Effector CD8-positive, alpha-beta T cell (primary cell): ENCODE measurements around the gene LRMDA.

ENCODE experiments used
- DNase-seq: peaks from one replicate; lab custom pipeline; 2025; lab: John Stamatoyannopoulos, UW

LRMDA gene

DNA sequence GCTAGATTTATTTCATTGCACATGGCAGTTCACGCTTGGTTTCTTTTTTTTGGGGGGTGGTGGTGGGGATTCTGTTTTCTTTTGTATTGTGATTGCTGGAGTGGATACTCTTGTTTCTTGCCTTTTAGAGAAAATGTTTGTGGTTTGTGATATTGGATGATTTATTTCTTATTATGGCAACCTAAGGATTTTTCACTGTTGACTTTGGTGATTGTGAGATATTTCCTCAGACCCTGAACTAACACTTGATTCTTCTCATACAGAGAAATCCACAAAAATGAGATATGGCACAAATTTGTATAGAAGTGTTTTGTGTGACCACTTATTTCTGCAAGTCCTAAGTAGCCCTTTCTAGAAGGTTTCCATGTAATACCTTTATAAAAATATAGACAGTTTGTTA is 871.1 kb downstream of the LRMDA start:
- no peak for DNase-seq

- DNase-seq, result no peak
These were observed 871.7 kb downstream of the LRMDA start for GRCh38 chr10:76302961-76303630.

DNA sequence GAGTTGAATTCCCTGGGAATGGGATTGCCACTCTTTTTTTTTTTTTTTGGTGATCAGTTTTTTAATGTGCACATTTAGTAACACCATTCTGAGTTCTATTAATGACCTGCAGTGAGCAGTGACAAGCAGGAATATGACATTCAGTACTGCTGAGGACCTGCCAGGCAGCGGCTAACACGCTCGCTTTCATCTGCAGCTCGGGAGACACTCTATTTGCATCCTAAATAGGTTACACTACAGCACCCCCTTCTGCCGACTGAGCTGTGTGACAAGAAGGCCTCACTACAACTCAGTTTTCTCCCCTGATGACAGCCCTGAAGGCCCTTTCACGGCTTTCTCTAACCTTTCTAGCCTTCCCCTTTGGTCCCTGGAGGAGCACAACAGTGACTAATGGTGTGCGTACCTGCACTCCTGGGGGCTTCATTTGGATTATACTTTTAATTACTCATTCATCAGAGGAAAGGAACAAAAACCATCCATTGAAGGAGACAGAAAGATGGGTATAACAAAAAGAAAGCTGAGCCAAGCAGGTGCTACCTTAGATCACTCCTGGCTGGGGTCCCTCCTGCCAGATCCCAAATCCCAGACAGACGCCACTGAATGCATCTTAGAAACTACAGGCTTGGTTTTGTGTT is 872.4 kb downstream of the LRMDA start:
- no peak for DNase-seq

DNA sequence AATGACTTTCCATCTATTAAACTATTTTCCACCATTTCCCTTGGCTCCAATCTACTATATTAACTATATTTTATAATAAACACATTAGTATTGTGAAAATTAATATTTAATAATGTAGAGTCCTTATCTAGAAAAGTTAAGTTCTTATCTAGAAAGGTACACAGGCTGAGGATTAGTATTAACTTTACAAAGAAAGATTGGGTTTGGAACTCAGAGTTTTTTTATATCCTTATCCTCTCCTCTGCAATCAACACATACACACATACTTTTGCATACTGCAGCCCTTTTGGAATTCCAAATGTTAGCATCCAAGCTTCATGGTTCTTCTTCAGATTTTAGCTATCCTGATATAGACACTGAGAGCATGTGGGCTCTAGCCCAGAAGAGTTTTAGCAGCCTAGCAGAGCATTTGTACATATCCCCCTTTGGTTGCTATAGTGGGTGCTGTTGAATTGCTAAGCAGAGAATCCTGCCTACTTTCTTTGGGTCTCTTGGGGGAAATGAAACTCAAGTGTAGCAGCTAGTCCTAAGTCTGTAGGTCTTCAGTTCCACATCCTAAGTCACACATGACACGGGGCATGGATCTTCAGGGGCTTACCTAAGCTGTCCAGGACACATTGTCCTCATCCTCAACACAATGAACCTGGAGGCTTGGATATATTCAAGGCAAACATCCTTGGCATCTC is 874.6 kb downstream of the LRMDA start:
- no peak for DNase-seq

- DNase-seq, result no peak
These were observed 875.4 kb downstream of the LRMDA start for GRCh38 chr10:76306856-76307255.

GRCh38 chr10:76309070-76309469 is 877.6 kb downstream of the LRMDA start:
- DNase-seq, result no peak

DNA sequence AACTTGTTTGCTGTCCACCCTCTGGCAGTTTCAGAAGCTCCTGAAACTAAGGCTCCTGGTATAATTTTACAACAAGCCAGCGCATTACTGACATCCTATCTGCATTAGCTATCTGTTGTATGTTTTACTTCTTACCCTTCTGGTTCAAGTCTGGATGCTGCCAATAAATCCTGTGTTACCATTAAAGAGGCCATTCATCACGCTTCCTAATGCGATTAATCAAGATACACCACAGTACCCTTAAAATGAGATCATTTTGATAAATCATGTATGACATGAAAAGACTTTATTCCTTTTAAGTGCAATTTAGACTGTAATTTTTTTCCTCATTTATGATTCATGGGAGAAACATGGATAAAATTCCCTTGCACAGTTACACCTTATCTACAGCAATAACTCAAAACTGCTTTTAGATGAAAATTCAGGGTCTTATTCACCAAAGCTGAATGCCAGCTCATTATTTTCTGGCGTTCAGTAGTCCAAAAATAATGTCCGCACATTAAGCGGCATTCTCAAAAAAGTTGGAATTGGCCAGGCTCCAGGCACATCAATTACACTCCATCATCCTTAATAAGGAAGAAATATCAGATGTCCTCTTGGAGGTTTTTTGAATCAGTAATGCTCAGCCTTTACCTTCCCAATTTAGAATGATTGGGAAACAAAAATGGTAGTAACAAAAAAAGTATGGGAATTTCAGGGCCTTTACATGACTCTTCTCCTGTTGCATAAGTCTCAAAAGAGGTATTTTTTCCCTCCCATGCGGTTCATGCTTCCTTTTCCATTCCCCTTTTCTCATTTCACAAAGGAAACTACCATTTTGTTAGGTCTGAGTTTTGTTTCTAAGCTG is 878.5 kb downstream of the LRMDA start:
- DNase-seq, result no peak

GRCh38 chr10:76310588-76311080 is 879.2 kb downstream of the LRMDA start:
- no peak for DNase-seq

DNA sequence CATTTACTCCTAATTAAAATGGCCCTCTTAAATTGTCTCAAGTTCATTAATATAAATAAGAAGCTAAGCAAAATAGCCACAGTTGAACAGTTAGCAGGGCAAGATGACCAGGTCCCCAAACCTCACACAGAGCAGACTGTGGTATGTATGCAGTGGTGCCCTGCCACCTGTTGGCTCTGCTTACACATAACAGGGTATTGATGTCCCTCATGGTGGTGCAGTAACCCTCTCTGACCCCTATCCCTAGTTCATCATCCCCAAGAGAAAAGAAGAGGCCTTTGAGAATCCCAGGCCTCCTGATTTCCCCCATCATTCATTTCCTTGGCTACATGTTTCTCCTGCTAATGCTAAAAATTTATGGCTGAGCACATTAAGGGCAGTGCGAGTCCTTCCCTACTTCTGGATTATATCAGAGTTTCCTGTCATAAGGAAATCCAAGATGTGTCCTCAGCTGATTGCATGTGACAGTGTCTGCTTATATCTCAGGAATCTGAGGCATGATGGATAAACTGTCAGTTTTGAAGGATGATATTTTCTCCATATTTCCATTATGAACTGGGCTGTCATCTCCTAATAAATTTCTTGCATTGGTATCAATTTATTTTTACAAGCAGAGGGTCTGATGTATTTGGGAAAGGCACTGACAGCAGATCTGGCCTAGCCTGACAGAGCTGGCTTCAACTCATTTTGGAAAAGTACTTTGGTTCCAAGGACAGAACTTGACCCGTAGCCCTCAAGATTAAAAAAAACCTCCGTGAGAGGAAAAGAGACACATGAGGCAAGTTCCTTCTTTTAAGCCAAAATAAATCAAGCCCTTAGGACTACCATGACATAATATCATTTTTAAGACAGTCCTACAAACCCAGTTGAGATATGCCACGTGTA is 880.6 kb downstream of the LRMDA start:
- DNase-seq, result no peak

- DNase-seq, result no peak
These were observed 883.8 kb downstream of the LRMDA start for GRCh38 chr10:76315240-76315639.

GRCh38 chr10:76316234-76316633 is 884.8 kb downstream of the LRMDA start:
- no peak for DNase-seq

GRCh38 chr10:76317078-76317477 is 885.7 kb downstream of the LRMDA start:
- no peak for DNase-seq

DNA sequence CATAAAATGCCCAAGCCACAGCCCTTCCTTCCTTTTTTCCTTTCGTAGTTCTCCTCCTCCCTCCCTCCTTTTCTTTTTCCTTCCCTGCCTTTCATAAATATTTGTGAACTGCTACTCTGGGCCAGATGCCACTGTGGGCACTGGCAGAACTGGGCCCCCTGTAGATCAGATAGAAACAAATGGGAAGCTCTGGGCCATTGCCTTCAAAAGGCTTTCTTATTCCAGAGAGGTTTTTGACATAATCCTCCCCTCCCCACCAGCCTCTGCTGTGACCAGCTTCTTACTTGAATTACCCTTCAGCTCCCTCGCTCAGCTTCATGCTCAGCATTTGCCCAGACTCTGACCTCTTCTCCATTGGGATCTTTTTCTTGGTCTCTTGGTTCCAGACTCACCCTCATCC is 886.8 kb downstream of the LRMDA start:
- DNase-seq, result no peak

DNA sequence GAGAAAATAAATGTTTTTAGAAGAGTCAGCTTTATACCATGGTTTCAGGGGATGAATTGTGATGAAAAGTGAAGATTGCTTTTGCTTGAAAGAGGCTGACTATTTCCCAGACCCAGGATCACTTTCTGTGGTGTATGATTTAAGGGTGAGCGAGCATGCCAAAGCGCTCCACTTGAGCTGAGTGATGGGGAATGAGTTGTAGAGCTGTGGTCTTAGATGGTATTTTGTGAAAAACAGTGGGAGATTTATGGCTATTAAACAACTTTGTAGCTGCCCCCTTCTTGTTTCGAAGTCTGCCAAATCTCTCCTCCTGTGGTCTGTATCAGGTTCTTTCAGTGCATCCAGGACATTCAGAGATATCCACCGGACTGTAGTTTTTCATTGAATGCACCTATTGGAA is 888.2 kb downstream of the LRMDA start:
- DNase-seq, result no peak

- no peak for DNase-seq
These were observed 892.9 kb downstream of the LRMDA start for GRCh38 chr10:76324283-76324682.

DNA sequence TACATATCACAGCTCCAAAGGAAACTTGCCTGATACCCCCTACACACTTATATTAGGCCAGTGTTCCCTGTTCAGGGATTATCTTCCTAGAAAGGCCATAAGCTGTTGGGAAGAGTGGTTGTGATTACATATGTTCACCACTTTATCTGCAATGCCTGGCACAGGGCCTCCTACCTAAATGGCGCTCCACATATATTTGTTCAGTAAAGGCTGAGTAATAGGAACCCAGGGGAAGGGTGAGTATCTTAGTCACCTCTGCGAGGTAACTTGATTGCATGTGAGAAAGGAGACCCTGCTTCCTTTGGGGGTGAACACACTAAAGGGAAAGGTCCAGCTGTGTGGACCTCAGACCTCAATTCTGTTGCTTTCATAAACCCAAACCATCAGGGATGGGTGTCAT is 896.0 kb downstream of the LRMDA start:
- no peak for DNase-seq

DNA sequence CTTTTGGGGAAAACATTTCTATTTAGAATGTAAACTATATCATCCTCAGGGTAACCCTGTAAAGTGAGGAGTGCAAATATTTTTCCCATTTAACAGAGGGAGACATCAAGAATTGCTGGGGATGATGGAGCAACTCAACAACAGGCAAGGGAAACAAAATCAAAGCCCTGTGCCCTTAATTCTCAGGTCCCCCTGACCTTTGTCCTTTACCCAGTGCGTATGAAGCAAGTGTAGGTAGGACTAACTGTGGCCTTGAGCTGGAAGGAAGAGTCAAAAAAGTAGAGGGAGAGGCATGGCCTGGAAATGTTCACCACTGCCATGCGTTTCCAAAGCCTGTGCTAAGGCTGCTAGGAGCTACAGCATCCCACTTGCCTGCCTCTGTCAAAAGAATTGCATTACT is 896.9 kb downstream of the LRMDA start:
- no peak for DNase-seq

- DNase-seq, result no peak
These were observed 898.6 kb downstream of the LRMDA start for GRCh38 chr10:76329891-76330575.

DNA sequence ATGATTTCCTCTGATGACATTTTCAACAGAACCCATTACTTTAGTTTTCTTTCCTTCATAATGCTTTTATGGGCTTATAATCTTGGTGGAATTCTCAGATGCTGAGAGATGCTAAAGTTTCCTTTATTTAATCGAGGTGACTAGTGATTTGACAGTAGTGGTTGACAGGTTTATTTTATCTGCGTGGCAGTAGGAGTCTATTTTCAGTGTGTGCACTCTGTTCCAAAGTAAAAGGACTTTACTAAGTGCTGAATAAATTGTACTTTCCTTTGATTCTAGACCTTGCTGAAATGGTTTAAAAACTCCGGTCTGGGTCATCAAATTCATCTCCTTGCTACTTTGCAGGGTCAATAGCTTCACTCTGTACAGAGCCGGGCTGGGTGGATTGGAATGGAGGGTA is 900.3 kb downstream of the LRMDA start:
- no peak for DNase-seq

DNA sequence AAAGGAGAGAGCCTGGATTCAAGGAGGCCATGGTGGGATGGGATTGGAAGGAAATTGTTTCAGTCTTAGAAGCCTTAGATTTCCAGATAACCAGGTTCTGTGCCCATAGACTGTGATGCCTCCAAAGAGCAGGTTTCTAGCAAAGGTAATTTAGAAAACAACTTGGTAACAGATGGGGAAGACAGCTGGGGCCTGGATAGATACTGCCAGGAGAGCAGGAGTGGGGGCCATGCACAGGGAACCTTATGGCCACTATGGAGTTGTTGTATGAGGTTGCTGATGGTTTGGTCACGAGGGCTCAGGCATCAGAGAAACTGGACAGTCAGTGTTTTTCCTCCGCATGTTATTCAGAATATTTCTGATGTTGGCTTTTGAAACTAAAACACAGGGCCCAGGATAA is 901.9 kb downstream of the LRMDA start:
- no peak for DNase-seq

DNA sequence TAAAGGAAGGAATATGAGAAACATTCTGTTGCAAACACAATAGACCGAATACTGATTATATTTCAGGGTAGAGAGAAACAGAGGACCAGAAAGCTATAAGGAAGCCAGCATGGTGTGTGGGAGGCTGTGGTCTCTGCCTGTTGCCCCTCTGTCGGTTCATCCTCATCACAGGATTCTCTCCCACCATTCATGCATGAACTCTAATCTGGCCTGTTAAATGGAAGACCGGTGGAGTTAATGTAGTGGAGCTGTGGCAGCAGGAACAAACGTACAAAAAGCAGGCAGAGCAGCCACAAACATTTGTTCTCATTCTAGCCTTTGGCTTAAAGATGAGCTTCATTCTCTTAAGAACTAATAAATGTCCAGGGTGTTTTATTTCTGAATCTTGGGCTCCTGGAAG is 902.4 kb downstream of the LRMDA start:
- DNase-seq, result no peak
